Stimulated activated CD4-positive, alpha-beta T cell treated with anti-CD3 and anti-CD28 coated beads, Interleukin-4, amount 100 ng/mL, for 24 hours (primary cell): ENCODE results near the gene FBXO36.
"Not testable (repeated sequence)": the region's sequence is repeated elsewhere in the genome, so short reads cannot be mapped to it uniquely, and the experiment has no call there.

ENCODE experiments used
- DNase-seq: peaks from one replicate; pipeline ENCODE4 v3.0.0-alpha.2; 2020

The FBXO36 gene, protein sequence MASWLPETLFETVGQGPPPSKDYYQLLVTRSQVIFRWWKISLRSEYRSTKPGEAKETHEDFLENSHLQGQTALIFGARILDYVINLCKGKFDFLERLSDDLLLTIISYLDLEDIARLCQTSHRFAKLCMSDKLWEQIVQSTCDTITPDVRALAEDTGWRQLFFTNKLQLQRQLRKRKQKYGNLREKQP

DNA sequence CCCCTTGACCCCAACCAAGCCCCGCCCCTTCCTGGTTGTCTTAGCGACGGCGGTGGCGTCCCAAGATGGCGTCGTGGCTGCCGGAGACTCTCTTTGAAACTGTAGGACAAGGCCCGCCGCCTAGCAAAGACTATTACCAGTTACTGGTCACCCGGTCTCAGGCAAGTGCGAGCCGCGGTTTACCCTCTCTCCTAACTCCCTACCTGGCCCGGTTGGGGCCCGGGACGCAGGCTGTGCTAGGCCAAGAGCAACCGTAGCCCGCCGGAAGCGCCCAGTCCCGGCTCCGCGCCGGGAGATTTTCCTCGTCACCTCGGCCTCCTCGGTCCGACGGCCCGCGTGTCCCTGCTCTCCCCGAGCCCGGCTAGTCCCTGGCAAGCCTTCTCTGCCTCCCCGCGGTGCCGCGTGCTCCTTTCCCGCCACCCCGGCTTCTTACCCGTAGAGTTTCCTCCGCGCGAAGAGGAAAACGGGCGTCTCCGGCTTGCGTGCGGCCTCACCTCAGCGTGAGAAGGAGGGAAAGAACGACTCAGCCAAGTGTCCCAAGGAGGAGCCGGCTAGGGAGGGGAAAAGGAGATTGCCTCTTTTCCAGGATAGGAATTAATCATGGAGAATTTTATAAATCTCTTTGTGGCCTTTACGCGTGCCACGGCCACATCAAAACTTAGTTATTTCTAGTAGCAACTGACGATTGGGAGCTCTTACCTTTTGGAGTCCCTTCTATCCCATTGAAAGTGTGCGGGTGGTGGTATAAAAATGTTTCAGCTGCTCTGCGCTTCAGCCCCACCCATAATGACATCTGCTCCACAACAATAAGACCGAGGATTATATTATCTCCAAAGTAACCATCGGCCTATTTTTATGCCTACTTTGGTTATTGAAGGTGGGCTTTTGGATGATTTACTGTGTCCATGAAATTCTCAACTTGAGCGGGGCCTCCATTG is at the start of gene FBXO36:
TSS of gene FBXO36 (plus strand) at position 55 of the 938 bp plus-strand sequence. CDS start at position 66, 11 bp downstream.
- peak; percentile 90 for DNase-seq

GRCh38 chr2:229873123-229873581 is 49.2 kb upstream of the FBXO36 start:
- DNase-seq: no peak

DNA sequence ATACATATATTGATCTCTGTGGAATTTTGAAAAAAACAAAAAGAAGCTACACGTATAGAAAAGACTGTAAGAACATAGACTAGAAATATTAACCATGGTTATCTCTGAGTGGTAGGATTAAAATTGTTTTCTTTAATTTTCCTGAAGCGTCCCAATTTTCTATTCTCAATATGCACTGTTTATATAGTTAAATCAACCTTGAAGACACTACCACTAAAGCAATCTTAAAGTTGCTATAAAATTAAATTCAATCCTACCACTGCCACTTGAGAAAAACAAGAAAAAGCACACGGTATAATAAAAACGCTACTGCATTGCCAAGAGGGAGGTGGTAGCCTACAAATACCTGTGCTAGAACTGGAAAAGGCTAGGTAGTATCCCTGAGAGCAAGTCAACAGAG is 47.7 kb upstream of the FBXO36 start:
- no peak for DNase-seq

GRCh38 chr2:229875549-229875948 is 46.8 kb upstream of the FBXO36 start:
- DNase-seq: no peak

- no peak for DNase-seq
These were observed 42.9 kb upstream of the FBXO36 start for GRCh38 chr2:229879191-229879950.

DNA sequence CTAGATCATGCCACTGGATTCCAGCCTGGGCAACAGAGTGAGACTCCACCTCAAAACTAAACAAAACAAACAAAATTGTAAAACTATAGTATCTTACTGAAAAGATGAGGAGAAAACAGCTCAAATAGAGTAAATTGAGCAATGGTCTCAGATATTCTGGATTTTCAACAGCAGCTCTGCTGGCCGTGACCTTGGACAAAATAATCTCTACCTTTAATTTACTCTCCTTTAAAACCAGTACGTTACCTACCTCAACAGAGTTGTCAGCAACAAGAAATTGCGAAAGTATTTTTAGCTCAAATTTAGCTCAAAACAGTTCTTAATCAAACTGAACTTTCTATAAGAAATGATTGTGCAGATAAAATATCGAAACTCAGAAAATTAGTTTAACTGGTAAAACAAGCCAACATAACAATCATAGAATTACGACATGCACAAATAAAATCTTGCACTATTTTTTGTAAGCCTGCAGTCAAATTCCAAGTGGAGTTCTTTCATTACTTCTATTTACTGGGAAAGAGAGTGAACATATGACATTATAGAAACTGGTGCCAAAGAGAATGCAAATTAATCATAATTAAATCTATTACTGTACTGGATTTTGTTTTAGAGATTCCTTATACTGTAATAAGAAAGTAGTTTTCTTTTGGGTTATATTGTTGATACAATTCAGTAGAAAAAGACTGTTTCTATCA is 41.3 kb upstream of the FBXO36 start:
- DNase-seq: no peak

DNA sequence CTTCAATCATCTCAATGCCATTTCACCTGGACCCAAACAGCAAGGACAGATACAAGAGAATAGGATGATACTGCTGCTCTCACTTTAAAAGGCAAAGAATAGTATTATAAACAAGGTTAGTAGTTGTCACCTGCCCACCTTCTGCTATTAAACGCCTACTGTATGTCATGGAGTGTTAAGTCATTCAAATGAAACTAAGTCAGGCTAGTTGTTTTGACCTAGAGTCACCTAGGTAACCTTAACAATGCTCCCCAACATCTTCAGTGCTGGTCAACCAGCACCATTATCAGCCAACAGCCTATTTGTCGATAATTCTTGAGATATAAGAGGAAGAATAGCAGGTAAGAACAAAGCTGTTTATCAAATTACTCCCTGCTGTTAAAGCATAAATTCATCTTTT is 39.7 kb upstream of the FBXO36 start:
- no peak for DNase-seq

DNA sequence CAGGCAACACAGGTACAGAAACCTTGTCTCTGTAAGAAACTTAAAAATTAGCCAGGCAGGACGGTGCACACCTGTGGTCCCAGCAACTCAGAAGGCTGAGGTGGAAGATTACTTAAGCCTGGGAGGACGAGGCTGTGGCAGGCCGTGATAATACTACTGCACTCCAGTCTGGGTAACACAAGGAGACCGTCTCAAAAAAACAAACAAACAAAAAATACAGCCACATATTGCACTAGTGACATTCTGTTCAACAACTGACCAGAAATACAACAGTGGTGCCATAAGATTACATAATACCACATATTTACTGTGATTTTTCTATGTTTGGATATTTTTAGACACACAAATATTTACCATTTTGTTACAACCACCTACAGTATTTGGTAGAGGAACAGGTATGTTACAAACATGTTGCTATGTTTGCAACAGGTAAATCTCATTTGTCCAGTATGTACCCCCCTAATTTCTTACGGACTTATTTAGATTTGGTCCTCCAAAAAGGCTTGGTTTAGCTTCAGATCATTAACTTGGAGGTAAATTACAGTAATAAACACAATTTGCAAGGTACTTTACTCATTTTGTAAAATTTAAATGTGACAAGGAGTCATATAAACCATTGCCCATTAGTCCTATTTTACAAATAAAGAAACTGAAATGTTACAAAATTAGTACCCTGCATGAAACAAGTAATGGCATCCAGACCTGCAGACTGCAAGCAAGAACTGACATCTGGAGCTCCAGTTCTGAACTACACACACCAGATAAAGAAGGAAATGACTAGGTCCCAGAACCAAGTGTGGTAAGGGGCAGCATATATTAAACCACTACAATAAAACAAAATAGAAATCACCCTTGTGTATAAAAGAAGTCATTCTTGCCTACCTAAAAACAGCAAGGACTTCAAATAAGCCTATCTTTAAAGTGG is 37.3 kb upstream of the FBXO36 start:
- DNase-seq: no peak

GRCh38 chr2:229887441-229887840 is 34.9 kb upstream of the FBXO36 start:
- DNase-seq: no peak

GRCh38 chr2:229888031-229888430 is 34.3 kb upstream of the FBXO36 start:
- DNase-seq: no peak

GRCh38 chr2:229889023-229889422 is 33.3 kb upstream of the FBXO36 start:
- DNase-seq: no peak

DNA sequence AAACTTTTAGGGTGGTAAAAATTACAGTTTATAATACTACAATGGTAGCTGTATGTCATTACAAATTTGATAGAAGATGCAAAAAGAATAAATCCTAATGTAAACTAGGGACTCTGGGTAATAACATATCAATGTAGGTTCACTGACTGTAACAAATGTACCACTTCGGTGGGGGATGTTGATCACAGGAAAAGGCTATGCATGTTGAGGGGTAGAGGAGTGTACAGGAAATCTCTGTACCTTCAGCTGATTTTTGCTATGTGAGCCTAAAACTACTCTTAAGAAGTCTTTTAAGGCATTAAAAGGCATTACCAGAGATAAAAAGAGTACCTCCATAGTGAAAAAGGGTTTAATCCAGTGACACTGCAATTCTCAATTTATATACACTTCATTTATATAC is 25.4 kb upstream of the FBXO36 start:
- DNase-seq: no peak

GRCh38 chr2:229899604-229900003 is 22.7 kb upstream of the FBXO36 start:
- no peak for DNase-seq

DNA sequence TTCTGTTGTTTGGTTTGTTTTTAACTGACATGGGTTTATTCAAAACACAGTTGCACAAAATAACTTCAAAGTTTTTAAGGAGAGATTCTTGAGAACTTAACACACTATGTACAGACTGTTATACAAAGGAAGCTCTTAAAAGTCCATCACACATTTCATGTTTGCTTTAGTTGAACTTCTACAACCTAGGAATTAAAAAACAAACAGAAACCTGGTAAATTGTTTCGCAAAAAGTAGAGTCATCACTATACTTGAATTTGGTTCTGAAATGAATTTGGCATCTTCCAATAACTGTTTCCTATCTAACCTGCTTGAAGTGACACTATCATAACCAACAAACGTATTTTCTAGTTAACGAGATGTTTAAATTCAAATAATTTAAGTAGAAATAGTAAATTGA is 22.3 kb upstream of the FBXO36 start:
- no peak for DNase-seq

DNA sequence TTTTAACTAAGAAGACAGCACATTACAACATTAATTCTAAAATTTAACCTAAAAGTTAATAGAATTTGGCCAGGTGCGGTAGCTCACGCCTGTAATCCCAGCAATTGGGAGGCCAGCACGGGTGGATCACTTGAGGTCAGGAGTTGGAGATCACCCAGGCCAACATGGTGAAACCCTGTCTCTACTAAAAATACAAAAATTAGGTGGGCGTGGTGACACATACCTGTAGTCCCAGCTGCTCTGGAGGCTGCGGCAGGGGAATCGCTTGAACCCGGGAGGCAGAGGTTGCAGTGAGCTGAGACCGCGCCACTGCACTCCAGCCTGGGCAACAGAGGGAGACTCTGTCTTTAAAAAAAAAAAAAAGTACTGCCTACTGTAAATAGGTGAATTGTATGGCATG is 21.8 kb upstream of the FBXO36 start:
- DNase-seq: not testable (repeated sequence)

- DNase-seq: no peak
These were observed 20.5 kb upstream of the FBXO36 start for GRCh38 chr2:229901819-229902218.

- DNase-seq: no peak
These were observed 19.3 kb upstream of the FBXO36 start for GRCh38 chr2:229903037-229903436.

GRCh38 chr2:229905601-229906000 is 16.7 kb upstream of the FBXO36 start:
- no peak for DNase-seq

GRCh38 chr2:229909090-229909489 is 13.2 kb upstream of the FBXO36 start:
- no peak for DNase-seq

DNA sequence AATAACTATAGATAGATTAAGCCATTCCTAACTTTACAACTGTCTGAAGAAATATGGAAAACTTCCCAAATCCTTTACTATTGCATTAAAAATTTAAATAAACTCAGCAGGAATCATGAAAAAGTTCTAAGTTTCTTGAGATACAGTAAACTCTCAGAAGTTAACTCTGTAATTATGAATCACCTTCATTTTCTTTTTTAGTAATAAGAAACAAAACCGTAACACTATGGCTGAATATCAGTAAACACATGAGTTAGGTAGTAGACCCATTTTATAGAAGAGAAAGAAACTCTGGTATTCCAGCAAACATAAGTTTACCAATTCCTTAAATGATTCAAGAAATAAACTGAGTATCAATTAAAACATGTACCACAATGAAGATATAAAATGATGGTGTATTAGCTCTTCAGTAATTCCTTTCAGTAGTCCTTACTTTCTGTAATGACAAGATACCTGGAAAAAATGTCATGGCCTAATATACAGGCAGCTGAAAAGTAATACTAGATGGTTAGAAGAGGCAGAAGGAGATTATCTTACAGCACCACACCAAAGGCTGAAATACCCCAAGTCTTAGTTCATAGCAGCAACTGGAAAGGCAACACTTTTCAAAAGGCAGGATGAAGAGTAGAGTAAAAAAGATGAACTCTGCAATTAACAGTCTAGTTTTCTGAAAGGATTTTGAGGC is 12.0 kb upstream of the FBXO36 start:
- DNase-seq: no peak

DNA sequence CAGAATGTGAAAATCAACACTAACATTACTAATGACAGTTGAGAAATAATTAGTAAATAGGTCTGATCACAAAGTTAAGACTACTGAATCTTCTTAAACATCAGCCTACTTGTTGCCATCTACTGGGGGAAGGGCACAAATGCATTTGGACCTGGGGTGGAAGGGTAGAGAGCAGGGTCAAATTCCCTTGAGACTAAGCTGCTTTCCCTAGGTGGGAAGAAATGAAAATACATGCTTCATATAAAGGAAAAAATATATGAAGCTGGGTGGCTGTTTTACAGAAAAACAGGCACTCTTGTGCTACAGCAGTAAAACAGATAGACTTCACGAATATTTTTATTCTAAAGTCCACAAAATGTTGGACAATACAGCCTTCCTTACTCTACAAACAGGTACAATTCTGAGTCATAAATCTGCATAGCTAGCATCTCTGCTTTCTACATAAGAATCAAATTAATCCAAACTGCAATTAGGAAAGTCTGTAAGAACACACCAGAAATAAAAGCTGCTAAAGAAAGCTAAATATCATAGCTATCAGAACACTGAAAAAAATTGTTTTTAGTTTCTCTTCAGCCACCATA is 11.4 kb upstream of the FBXO36 start:
- DNase-seq: peak; percentile 16
